PC-3 (cell line): Measurements from ENCODE around the gene SEMA4B. TPM values are rescaled to one million over a fixed set of nuclear protein-coding genes. Genes with fewer than 3 reads are reported as not detected.

Experiments used
- ATAC-seq: fragments of 200-7000 bp; cut with Tn5 transposase; 2 replicates; pipeline ENCODE4 v1.9.1; 2020; ENCODE audit warnings: mild to moderate bottlenecking, moderate library complexity
- BruUV-seq: library from RNA; stranded (reverse); fragments of 400-500 nt; replicated peaks from 2 replicates; lab custom pipeline; 2021; lab: Mats Ljungman, UMichigan
- CTCF ChIA-PET: fragments of 300-600 bp; sonication (Branson Sonifier 250); formaldehyde crosslinking; loops from one replicate; lab custom pipeline; 2022; ENCODE audit warnings: antibody characterized with exemption; lab: Charles Lee
- POLR2A ChIA-PET: fragments of 300-600 bp; sonication (Branson Sonifier 250); formaldehyde crosslinking; loops from one replicate; lab custom pipeline; 2022; ENCODE audit warnings: antibody characterized with exemption; ENCODE audit not compliant: unreplicated experiment; lab: Charles Lee
- DNase-seq: peaks from one replicate; pipeline ENCODE4 v3.0.0-alpha.2; 2015
- H2AFZ ChIP-seq: fragments of 300-600 bp; sonication (generic); 2 replicates; pipeline ENCODE4 v1.6.0; 2016; ENCODE audit warnings: antibody characterized with exemption, low read length
- H3F3A ChIP-seq: fragments of 300-600 bp; sonication (generic); one replicate; pipeline ENCODE4 v1.6.0; 2017; ENCODE audit warnings: antibody characterized with exemption, low read length, control low read depth, mild to moderate bottlenecking; ENCODE audit not compliant: unreplicated experiment
- H3K27ac ChIP-seq: fragments of 300-600 bp; sonication (generic); 2 replicates; pipeline ENCODE4 v1.5.1; 2016; ENCODE audit warnings: mild to moderate bottlenecking, low read length
- H3K27me3 ChIP-seq: fragments of 300-600 bp; sonication (generic); 2 replicates; pipeline ENCODE4 v1.6.1; 2016; ENCODE audit warnings: low read length, mixed read lengths
- H3K36me3 ChIP-seq: fragments of 300-600 bp; sonication (generic); 2 replicates; pipeline ENCODE4 v1.6.1; 2016; ENCODE audit warnings: low read depth, mixed run types, low read length, mixed read lengths
- H3K4me1 ChIP-seq: fragments of 300-600 bp; sonication (generic); 2 replicates; pipeline ENCODE4 v1.5.1; 2016; ENCODE audit warnings: low read length; ENCODE audit not compliant: insufficient read depth
- H3K4me2 ChIP-seq: fragments of 300-600 bp; sonication (generic); 2 replicates; pipeline ENCODE4 v1.6.0; 2016; ENCODE audit warnings: low read length
- H3K4me3 ChIP-seq: fragments of 300-600 bp; sonication (generic); 2 replicates; pipeline ENCODE4 v1.5.1; 2016; ENCODE audit warnings: mild to moderate bottlenecking, low read length, mixed read lengths
- H3K79me2 ChIP-seq: fragments of 300-600 bp; sonication (generic); 2 replicates; pipeline ENCODE4 v1.6.1; 2017; ENCODE audit warnings: low read length, mixed read lengths
- H3K9ac ChIP-seq: fragments of 300-600 bp; sonication (generic); 2 replicates; pipeline ENCODE4 v1.6.0; 2016; ENCODE audit warnings: mild to moderate bottlenecking, low read length
- H3K9me2 ChIP-seq: fragments of 300-600 bp; sonication (generic); replicated peaks from 2 replicates; pipeline ENCODE4 v1.6.1; 2016; ENCODE audit warnings: mixed run types, low read length, mixed read lengths
- H3K9me3 ChIP-seq: fragments of 300-600 bp; sonication (generic); 2 replicates; pipeline ENCODE4 v1.6.1; 2016; ENCODE audit warnings: low read length, mixed read lengths
- H4K20me1 ChIP-seq: fragments of 300-600 bp; sonication (generic); 2 replicates; pipeline ENCODE4 v1.6.1; 2016; ENCODE audit warnings: low read length, mixed read lengths
- CTCF ChIP-seq: fragments of 300-600 bp; sonication (generic); conservative IDR thresholded peaks from 2 replicates; pipeline ENCODE4 v1.5.1; 2017; ENCODE audit warnings: antibody characterized with exemption, low read depth, mild to moderate bottlenecking, low read length
- EZH2 ChIP-seq: fragments of 300-600 bp; sonication (generic); IDR thresholded peaks from one replicate; pipeline ENCODE4 v1.6.1; 2017; ENCODE audit warnings: antibody characterized with exemption, mild to moderate bottlenecking, low read length; ENCODE audit not compliant: unreplicated experiment
- EZH2phosphoT487 ChIP-seq: fragments of 300-600 bp; sonication (generic); IDR thresholded peaks from 2 replicates; pipeline ENCODE4 v1.6.1; 2018; ENCODE audit warnings: mild to moderate bottlenecking, antibody characterized with exemption, low read length, borderline replicate concordance
- intact Hi-C: fragments of 100-400 bp; cut with micrococcal nuclease; formaldehyde crosslinking; loops from 2 replicates; pipeline ENCODE4 v1.9.0; 2023
- total RNA-seq: library from RNA; depleted of rRNA; stranded (reverse); fragments of >200 nt; gene quantifications from 2 replicates; pipeline ENCODE4 v1.2.3, GENCODE V29; 2014

SEMA4B gene
- total RNA-seq, 1 experiment from 2014 or later = 114 TPM

- no peaks in the 10 kb centered on the region for H3F3A ChIP-seq
- POLR2A ChIA-PET = no interaction called here
- H3K9ac ChIP-seq = no peak overlapping the region
- no peak for ATAC-seq
- H3K79me2 ChIP-seq = no peaks in the 10 kb centered on the region
- DNase-seq = no peak
- H3K27me3 ChIP-seq = no peaks in the 10 kb centered on the region
- H3K27ac ChIP-seq = no peak overlapping the region
- CTCF ChIA-PET = interaction anchor here (0.6 kb wide), 1 partner anchor 58 kb away, joined by 3 read pairs; no protein-coding TSS in a partner anchor
- no peak overlapping the region for H3K4me2 ChIP-seq
- no peaks in the 10 kb centered on the region for H3K9me3 ChIP-seq
- no peaks in the 10 kb centered on the region for H4K20me1 ChIP-seq
- H3K4me1 ChIP-seq = peaks cover 35% of the 10 kb centered on the region
- BruUV-seq = no TSS peak
- H3K36me3 ChIP-seq = no peaks in the 10 kb centered on the region
- H2AFZ ChIP-seq = no peak overlapping the region
- no peak for TF ChIP-seq EZH2
- TF ChIP-seq EZH2phosphoT487 = no peak
- TF ChIP-seq CTCF = no peak
- H3K4me3 ChIP-seq = no peak overlapping the region
- no peaks in the 10 kb centered on the region for H3K9me2 ChIP-seq
- intact Hi-C loops = no loop called here
Measured at GRCh38 chr15:90153658-90154057, 47.5 kb upstream of the SEMA4B start.

DNA sequence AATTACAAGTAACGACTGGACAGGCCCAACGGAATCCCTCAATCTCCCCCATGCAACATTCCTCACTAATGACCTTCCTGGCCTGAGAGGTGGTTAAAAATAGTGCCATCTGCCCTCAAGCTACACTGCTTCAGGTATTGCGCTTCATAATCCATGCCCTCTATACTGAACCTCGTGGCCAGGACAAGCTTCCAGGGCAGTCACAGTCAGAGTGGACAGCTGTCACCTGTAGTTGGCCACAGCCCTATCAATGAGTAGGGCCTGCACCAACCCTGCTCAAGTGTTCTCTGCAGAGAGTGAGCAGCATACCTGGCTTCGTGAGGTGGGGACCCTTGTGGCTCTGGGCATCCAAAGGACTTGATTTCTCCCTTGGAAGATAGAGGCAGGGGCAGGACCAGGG, 46.9 kb upstream of the SEMA4B start:
- Histone ChIP-seq H4K20me1 (no peaks in the 10 kb centered on the region), H3K4me3 (no peak overlapping the region), H2AFZ (no peak overlapping the region), H3K9ac (peak overlapping the region; percentile 32), H3K79me2 (no peaks in the 10 kb centered on the region), H3K27ac (peak overlapping the region; percentile 76), H3K4me2 (peak overlapping the region; percentile 31), H3F3A (no peaks in the 10 kb centered on the region), H3K9me2 (no peaks in the 10 kb centered on the region), H3K9me3 (no peaks in the 10 kb centered on the region), H3K27me3 (no peaks in the 10 kb centered on the region), H3K4me1 (peaks cover 35% of the 10 kb centered on the region), H3K36me3 (no peaks in the 10 kb centered on the region)
- TF ChIP-seq CTCF (no peak), EZH2 (no peak), EZH2phosphoT487 (no peak)
- no peak for ATAC-seq
- BruUV-seq = no TSS peak
- POLR2A ChIA-PET = no interaction called here
- intact Hi-C loops = no loop called here
- CTCF ChIA-PET = interaction anchor here (0.6 kb wide), 1 partner anchor 58 kb away, joined by 3 read pairs; no protein-coding TSS in a partner anchor
- DNase-seq = no peak

DNA sequence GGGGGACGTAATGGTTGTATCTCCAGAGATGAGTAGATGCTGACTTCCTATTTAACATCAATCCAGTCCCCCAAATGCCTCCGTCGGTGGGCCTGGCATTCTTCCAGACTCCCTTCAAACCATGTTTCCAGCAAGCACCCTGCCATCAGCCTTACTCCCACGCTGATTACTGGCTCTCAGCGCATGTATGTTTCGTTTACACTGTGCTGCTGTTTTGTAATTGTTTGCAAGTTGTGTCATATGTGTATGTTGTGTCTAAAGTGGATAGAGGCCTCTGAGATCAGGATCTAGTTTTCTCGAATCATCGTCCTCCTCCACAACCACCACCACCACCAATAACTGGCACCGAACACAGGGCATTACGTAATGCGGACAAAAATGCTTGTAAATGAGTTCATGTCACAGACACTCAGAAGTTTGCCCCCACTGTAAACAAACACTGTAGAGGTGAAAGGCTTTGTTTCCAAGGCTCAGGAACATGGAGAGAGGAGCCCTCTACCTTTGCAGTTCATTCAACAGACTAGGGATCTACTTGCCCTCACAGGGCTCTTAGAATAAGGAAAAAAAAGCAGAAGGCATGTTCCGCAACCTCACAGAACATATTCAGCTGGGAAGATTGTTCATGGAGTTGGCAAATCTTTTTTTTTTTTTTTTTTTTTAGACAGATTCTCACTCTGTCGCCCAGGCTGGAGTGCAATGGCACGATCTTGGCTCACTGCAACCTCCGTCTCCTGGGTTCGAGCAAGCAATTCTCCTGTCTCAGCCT, 46.1 kb upstream of the SEMA4B start:
- ChIA-PET CTCF (no interaction called here), POLR2A (no interaction called here)
- H3K79me2 ChIP-seq = no peaks in the 10 kb centered on the region
- H3K9me2 ChIP-seq = no peaks in the 10 kb centered on the region
- H3K36me3 ChIP-seq = no peaks in the 10 kb centered on the region
- no peaks in the 10 kb centered on the region for H4K20me1 ChIP-seq
- TF ChIP-seq EZH2phosphoT487 (no peak), CTCF (no peak), EZH2 (no peak)
- peak overlapping the region; percentile 76 for H3K27ac ChIP-seq
- H3K9me3 ChIP-seq = no peaks in the 10 kb centered on the region
- no peaks in the 10 kb centered on the region for H3F3A ChIP-seq
- H3K4me2 ChIP-seq = peak overlapping the region; percentile 34
- peaks cover 38% of the 10 kb centered on the region for H3K4me1 ChIP-seq
- H3K9ac ChIP-seq = peak overlapping the region; percentile 39
- no peak overlapping the region for H3K4me3 ChIP-seq
- DNase-seq (peak; percentile 97), ATAC-seq (peak; percentile 58)
- intact Hi-C loops = no loop called here
- BruUV-seq = no TSS peak
- no peak overlapping the region for H2AFZ ChIP-seq
- no peaks in the 10 kb centered on the region for H3K27me3 ChIP-seq
